Measurements from ENCODE around the gene TEX51. TPM values are rescaled to one million over a fixed set of nuclear protein-coding genes. Genes with fewer than 3 reads are reported as not detected.

The TEX51 gene
- total RNA-seq, 1 donor from 2014 or later, result not detected

- no peaks in the 10 kb centered on the region for H3K27me3 ChIP-seq (ENCODE audit: control insufficient read depth, insufficient read depth, low read length)
- FAIRE-seq, result no peak
- TF ChIP-seq, protein P1, sequence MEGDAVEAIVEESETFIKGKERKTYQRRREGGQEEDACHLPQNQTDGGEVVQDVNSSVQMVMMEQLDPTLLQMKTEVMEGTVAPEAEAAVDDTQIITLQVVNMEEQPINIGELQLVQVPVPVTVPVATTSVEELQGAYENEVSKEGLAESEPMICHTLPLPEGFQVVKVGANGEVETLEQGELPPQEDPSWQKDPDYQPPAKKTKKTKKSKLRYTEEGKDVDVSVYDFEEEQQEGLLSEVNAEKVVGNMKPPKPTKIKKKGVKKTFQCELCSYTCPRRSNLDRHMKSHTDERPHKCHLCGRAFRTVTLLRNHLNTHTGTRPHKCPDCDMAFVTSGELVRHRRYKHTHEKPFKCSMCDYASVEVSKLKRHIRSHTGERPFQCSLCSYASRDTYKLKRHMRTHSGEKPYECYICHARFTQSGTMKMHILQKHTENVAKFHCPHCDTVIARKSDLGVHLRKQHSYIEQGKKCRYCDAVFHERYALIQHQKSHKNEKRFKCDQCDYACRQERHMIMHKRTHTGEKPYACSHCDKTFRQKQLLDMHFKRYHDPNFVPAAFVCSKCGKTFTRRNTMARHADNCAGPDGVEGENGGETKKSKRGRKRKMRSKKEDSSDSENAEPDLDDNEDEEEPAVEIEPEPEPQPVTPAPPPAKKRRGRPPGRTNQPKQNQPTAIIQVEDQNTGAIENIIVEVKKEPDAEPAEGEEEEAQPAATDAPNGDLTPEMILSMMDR (IDR thresholded peaks at IDR 0.05; ENCODE audit: insufficient read depth, low read length, severe bottlenecking), result no peak
Observed at GRCh38 chr2:126911111-126911796, 12.6 kb downstream of the TEX51 start.

DNA sequence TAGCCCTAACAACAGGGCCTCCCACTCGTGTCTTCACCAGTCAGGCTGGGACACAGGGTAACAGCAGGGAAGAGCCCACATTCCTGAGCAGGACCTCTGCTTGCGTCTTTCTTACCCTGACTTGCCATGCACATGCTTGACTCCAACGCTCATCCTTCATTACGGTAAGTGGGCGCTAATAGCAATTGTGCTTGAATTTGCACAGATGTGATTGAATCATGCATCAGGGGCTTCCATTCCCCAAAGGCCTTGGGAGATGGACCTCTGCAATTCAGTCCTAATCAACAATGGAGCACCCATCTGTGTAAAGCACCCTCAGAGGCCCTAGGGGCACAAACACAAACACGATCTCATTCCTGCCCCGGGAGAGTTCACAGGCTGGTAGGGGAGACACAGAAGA, 13.5 kb downstream of the TEX51 start:
- Histone ChIP-seq H3K27me3 (ENCODE audit: control insufficient read depth, insufficient read depth, low read length) (no peaks in the 10 kb centered on the region), H3K36me3 (ENCODE audit: control insufficient read depth, insufficient read depth, low read length) (no peaks in the 10 kb centered on the region), H3K4me3 (ENCODE audit: low read depth, low read length) (no peak overlapping the region)
- DNase-seq (ENCODE audit: low read depth), result no peak
- no peak for FAIRE-seq
- TF ChIP-seq, protein P1 (IDR thresholded peaks at IDR 0.05; ENCODE audit: insufficient read depth, low read length, severe bottlenecking), result no peak

More at GRCh38 chr2:126911111-126911796, 12.6 kb downstream of the TEX51 start:
- no peak for DNase-seq (ENCODE audit: low read depth)
- Histone ChIP-seq H3K36me3 (ENCODE audit: control insufficient read depth, insufficient read depth, low read length) (no peaks in the 10 kb centered on the region), H3K4me3 (ENCODE audit: low read depth, low read length) (no peak overlapping the region)

- DNase-seq (ENCODE audit: low read depth), result no peak
- FAIRE-seq, result no peak
- Histone ChIP-seq H3K36me3 (ENCODE audit: control insufficient read depth, insufficient read depth, low read length) (no peaks in the 10 kb centered on the region), H3K27me3 (ENCODE audit: control insufficient read depth, insufficient read depth, low read length) (no peaks in the 10 kb centered on the region), H3K4me3 (ENCODE audit: low read depth, low read length) (no peak overlapping the region)
- TF ChIP-seq, protein P1 (IDR thresholded peaks at IDR 0.05; ENCODE audit: insufficient read depth, low read length, severe bottlenecking), result no peak
Observed at GRCh38 chr2:126913329-126913728, 14.6 kb downstream of the TEX51 start.

GRCh38 chr2:126913881-126914615, 15.4 kb downstream of the TEX51 start:
- Histone ChIP-seq H3K36me3 (ENCODE audit: control insufficient read depth, insufficient read depth, low read length) (no peaks in the 10 kb centered on the region), H3K27me3 (ENCODE audit: control insufficient read depth, insufficient read depth, low read length) (no peaks in the 10 kb centered on the region), H3K4me3 (ENCODE audit: low read depth, low read length) (no peak overlapping the region)
- FAIRE-seq, result no peak
- no peak for DNase-seq (ENCODE audit: low read depth)
- TF ChIP-seq, protein P1 (IDR thresholded peaks at IDR 0.05; ENCODE audit: insufficient read depth, low read length, severe bottlenecking), result no peak

DNA sequence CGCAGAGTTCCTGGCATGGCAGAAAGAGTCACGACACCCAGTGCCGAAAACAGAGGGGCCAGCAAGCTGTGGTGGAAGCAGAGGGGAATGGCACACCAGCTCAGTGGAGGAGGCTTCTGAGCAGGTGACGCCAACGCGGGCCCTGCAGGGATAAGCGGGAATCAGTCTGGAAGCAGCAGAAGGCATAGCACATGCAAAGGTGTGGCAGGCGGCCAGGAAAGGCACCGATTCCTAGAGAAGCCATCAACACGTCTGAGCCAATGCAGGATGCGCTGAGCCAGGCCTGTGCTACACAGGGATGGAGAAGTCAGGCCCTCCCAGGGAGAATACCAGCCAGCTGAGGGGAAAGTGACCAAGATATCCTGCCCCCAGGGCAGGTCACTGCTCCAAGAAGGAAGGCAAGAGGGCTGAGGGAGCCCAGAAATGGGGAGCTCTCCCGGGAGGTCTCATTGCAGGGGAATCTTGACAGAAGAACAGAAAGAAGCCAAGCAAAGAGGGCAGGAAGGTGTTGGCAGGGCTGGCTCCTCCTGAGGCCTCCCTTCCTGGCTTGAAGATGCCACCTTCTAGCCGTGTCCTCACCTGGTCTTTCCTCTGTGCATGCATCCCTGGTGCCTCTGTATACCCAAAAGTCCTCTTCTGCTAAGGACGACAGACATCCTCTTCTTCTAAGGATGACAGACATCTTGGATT, 16.3 kb downstream of the TEX51 start:
- DNase-seq (ENCODE audit: low read depth) (no peak), FAIRE-seq (no peak)
- no peak overlapping the region for H3K4me3 ChIP-seq (ENCODE audit: low read depth, low read length)
- no peaks in the 10 kb centered on the region for H3K27me3 ChIP-seq (ENCODE audit: control insufficient read depth, insufficient read depth, low read length)
- H3K36me3 ChIP-seq (ENCODE audit: control insufficient read depth, insufficient read depth, low read length), result no peaks in the 10 kb centered on the region
- TF ChIP-seq, protein P1 (IDR thresholded peaks at IDR 0.05; ENCODE audit: insufficient read depth, low read length, severe bottlenecking), result no peak
